Mucosa of descending colon (tissue), 3 donors: Measurements from ENCODE around the gene NEGR1. TPM values are rescaled to one million over a fixed set of nuclear protein-coding genes. Genes with fewer than 3 reads are reported as not detected.
A peak's percentile ranks its signal among the peaks of the same experiment; 100 is the strongest.

ENCODE experiments used
- ATAC-seq: fragments of 200-7000 bp; cut with Tn5 transposase; one replicate; pipeline ENCODE4 v1.9.1; 2020; ENCODE audit warnings: mild to moderate bottlenecking, moderate library complexity
- DNase-seq, 3 donors: peaks; one replicate each; pipeline ENCODE4 v3.0.0-alpha.2; 2020
- H3K36me3 ChIP-seq: fragments of 200-600 bp; one replicate; pipeline ENCODE4 v1.8.0; 2021; ENCODE audit warnings: low read depth, mild to moderate bottlenecking
- H3K4me1 ChIP-seq: fragments of 200-600 bp; one replicate; pipeline ENCODE4 v1.8.0; 2021; ENCODE audit warnings: low read depth, mild to moderate bottlenecking
- H3K4me3 ChIP-seq: fragments of 200-600 bp; one replicate; pipeline ENCODE4 v1.8.0; 2021; ENCODE audit warnings: mild to moderate bottlenecking
- H3K9me3 ChIP-seq: fragments of 200-600 bp; one replicate; pipeline ENCODE4 v1.8.0; 2021; ENCODE audit warnings: mild to moderate bottlenecking
- intact Hi-C, 2 donors: fragments of 100-400 bp; cut with DNase I in 1 of 2; cut with micrococcal nuclease in 1 of 2; formaldehyde crosslinking; loops; one replicate each; pipeline versions ENCODE4 v1.11.0 to v1.11.1; 2022; cut with DNase I, micrococcal nuclease
- total RNA-seq, 3 donors: library from RNA; stranded (reverse); fragmentation: NEBNext Ultra II Directional in 2 of 3; extraction: Animal tissue kit (Norgen Biotek cat#: 25700) in 2 of 3; gene quantifications; one replicate each; pipeline versions ENCODE4 v1.2.1 to v1.2.4, GENCODE V29; 2021 to 2023
- TF ChIP-seq, protein P1 (sequence below): fragments of 200-600 bp; IDR thresholded peaks from one replicate; pipeline ENCODE4 v1.8.0; 2022; ENCODE audit warnings: antibody characterized with exemption, mild to moderate bottlenecking
- donor health status: DM: no; HTN: no; CAD: no; lungs with moderate emphysema.
- donor health status: DM: no; HTN: no; CAD: no.
- donor health status: DM: no; HTN: yes; CAD: no.

Gene NEGR1
- total RNA-seq, 3 donors from 2014 or later = 2.3 to 47.9 (median 8.0) TPM

DNA sequence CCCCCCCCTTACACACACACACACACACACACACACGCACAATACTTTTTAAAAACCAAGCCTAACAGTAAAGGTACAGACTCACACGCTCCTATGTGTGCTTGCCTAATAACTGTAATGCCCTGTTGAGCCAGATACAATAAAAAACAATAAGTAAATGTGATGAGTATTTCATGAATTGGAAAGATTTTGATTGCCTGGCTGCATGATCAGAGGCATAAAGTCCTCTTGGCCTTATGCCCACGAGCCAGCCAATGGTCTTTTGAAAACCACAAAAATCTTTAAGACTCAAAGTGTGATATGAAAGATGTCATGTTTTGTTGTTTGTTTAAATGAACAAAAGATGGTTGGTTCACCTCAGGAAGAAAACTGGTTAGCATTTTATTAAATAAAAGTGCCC, 759.6 kb downstream of the NEGR1 start:
- Histone ChIP-seq H3K4me1 (peaks cover 4% of the 10 kb centered on the region), H3K36me3 (no peaks in the 10 kb centered on the region), H3K9me3 (no peaks in the 10 kb centered on the region), H3K4me3 (no peak overlapping the region)
- ATAC-seq (no peak), DNase-seq (no peak)
- TF ChIP-seq, protein P1, sequence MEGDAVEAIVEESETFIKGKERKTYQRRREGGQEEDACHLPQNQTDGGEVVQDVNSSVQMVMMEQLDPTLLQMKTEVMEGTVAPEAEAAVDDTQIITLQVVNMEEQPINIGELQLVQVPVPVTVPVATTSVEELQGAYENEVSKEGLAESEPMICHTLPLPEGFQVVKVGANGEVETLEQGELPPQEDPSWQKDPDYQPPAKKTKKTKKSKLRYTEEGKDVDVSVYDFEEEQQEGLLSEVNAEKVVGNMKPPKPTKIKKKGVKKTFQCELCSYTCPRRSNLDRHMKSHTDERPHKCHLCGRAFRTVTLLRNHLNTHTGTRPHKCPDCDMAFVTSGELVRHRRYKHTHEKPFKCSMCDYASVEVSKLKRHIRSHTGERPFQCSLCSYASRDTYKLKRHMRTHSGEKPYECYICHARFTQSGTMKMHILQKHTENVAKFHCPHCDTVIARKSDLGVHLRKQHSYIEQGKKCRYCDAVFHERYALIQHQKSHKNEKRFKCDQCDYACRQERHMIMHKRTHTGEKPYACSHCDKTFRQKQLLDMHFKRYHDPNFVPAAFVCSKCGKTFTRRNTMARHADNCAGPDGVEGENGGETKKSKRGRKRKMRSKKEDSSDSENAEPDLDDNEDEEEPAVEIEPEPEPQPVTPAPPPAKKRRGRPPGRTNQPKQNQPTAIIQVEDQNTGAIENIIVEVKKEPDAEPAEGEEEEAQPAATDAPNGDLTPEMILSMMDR = no peak
- intact Hi-C loops = loop anchor here in 1 of 2 donors (10.0 kb wide), 1 partner anchor 428 kb away; no protein-coding TSS in a partner anchor

GRCh38 chr1:71521655-71522264, 760.6 kb downstream of the NEGR1 start:
- ATAC-seq (peak; percentile 76), DNase-seq (peak in 2 of 3 donors; percentile 38 to 88)
- no peak overlapping the region for H3K4me3 ChIP-seq
- intact Hi-C loops = loop anchor here in 1 of 2 donors (10.0 kb wide), 1 partner anchor 427 kb away; no protein-coding TSS in a partner anchor
- H3K9me3 ChIP-seq = no peaks in the 10 kb centered on the region
- TF ChIP-seq, protein P1 = no peak
- H3K36me3 ChIP-seq = no peaks in the 10 kb centered on the region
- H3K4me1 ChIP-seq = peaks cover 4% of the 10 kb centered on the region

GRCh38 chr1:71511505-71511904, 770.8 kb downstream of the NEGR1 start:
- Histone ChIP-seq H3K4me3 (no peak overlapping the region), H3K9me3 (no peaks in the 10 kb centered on the region), H3K36me3 (no peaks in the 10 kb centered on the region), H3K4me1 (peaks cover 2% of the 10 kb centered on the region)
- peak; percentile 57 for ATAC-seq
- TF ChIP-seq, protein P1 = no peak
- DNase-seq = no peak
- intact Hi-C loops = no loop called here

GRCh38 chr1:71510725-71511124, 771.6 kb downstream of the NEGR1 start:
- H3K36me3 ChIP-seq = no peaks in the 10 kb centered on the region
- peaks cover 2% of the 10 kb centered on the region for H3K4me1 ChIP-seq
- TF ChIP-seq, protein P1 = no peak
- no peaks in the 10 kb centered on the region for H3K9me3 ChIP-seq
- intact Hi-C loops = no loop called here
- DNase-seq (no peak), ATAC-seq (peak; percentile 28)
- H3K4me3 ChIP-seq = no peak overlapping the region

- no peak for DNase-seq
- Histone ChIP-seq H3K4me3 (no peak overlapping the region), H3K4me1 (peaks cover 2% of the 10 kb centered on the region), H3K36me3 (no peaks in the 10 kb centered on the region), H3K9me3 (no peaks in the 10 kb centered on the region)
- TF ChIP-seq, protein P1 = no peak
- intact Hi-C loops = no loop called here
- no peak for ATAC-seq
Measured at GRCh38 chr1:71509051-71509595, 773.2 kb downstream of the NEGR1 start.
